ENCODE results near the gene SNX24.
A peak's percentile ranks its signal among the peaks of the same experiment; 100 is the strongest.

SNX24 gene

GRCh38 chr5:123035360-123035917 is 190.0 kb downstream of the SNX24 start:
- ATAC-seq = 0 out of 3 replicates have a peak, but pooled peaks have one; percentile 2
- TF ChIP-seq, protein P1, sequence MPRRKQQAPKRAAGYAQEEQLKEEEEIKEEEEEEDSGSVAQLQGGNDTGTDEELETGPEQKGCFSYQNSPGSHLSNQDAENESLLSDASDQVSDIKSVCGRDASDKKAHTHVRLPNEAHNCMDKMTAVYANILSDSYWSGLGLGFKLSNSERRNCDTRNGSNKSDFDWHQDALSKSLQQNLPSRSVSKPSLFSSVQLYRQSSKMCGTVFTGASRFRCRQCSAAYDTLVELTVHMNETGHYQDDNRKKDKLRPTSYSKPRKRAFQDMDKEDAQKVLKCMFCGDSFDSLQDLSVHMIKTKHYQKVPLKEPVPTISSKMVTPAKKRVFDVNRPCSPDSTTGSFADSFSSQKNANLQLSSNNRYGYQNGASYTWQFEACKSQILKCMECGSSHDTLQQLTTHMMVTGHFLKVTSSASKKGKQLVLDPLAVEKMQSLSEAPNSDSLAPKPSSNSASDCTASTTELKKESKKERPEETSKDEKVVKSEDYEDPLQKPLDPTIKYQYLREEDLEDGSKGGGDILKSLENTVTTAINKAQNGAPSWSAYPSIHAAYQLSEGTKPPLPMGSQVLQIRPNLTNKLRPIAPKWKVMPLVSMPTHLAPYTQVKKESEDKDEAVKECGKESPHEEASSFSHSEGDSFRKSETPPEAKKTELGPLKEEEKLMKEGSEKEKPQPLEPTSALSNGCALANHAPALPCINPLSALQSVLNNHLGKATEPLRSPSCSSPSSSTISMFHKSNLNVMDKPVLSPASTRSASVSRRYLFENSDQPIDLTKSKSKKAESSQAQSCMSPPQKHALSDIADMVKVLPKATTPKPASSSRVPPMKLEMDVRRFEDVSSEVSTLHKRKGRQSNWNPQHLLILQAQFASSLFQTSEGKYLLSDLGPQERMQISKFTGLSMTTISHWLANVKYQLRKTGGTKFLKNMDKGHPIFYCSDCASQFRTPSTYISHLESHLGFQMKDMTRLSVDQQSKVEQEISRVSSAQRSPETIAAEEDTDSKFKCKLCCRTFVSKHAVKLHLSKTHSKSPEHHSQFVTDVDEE (CRISPR knock-in tag; IDR thresholded peaks at IDR 0.05) = no peak
- TF ChIP-seq SNAI2 (CRISPR knock-in tag; IDR thresholded peaks at IDR 0.05) = no peak

- ATAC-seq = peak; percentile 78
- TF ChIP-seq ISL1 (CRISPR knock-in tag; IDR thresholded peaks at IDR 0.05) (no peak), ZFP3 (CRISPR knock-in tag; IDR thresholded peaks at IDR 0.05) (no peak), ESRRG (CRISPR knock-in tag; IDR thresholded peaks at IDR 0.05) (no peak)
- TF ChIP-seq, protein P1 (CRISPR knock-in tag; IDR thresholded peaks at IDR 0.05) = no peak
These were observed 190.5 kb downstream of the SNX24 start for GRCh38 chr5:123035918-123036390.

DNA sequence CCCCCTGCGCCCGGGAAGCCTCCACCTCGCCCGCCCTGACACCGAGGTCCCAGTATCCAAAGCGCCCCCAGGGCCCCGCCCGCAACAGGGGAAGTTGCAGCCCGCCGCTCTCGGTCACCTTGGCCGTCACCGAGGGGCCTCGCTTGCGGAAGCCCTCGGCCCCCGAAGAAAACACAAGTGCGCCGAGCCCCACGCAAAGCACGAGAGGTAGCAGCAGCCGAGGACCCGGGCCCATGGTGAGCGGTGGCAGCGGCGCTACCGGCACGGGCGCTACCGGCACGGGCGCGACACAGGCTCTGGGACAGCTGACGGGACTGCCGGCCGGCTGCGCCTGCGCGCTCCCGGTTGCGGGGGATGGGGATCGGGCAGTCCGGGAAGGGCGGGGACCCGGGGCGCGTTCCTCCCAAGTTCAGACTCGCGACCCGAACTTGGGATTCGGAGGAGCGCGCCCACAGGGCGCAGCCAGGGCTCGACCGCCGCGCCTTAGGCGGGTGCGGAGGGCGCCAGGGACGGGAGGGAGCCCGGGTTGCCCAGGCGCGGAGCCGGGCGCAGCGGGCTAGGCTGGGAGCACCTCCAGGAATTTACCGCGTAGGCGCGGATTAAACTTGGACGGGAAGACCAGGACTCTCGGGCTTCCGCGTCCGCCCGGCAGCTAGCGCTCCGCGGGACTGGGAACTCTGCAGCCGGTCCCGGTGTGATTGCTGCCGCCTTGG is 191.1 kb downstream of the SNX24 start, which contains the start of gene PPIC:
PPIC (minus strand) TSS at position 335 of the 713 bp plus-strand sequence; CDS start at position 235, 100 bp downstream.
- peak; percentile 92 for ATAC-seq
- no peak for TF ChIP-seq PPARA (CRISPR knock-in tag; IDR thresholded peaks at IDR 0.05; ENCODE audit: borderline replicate concordance)
- peak; percentile 76; the same call in 1 of the 2 replicates for TF ChIP-seq PATZ1 (CRISPR knock-in tag; IDR thresholded peaks at IDR 0.05; ENCODE audit: borderline replicate concordance)
- TF ChIP-seq, protein P1 (CRISPR knock-in tag; IDR thresholded peaks at IDR 0.05) = no peak; the same call in 1 of the 2 replicates
- TF ChIP-seq ZFP3 (CRISPR knock-in tag; IDR thresholded peaks at IDR 0.05) = peak; percentile 65; the same call in 1 of the 2 replicates
- no peak for TF ChIP-seq CSDC2 (CRISPR knock-in tag; IDR thresholded peaks at IDR 0.05)
- TF ChIP-seq ARNTL (CRISPR knock-in tag; IDR thresholded peaks at IDR 0.05; ENCODE audit: borderline replicate concordance, low read depth) = no peak

DNA sequence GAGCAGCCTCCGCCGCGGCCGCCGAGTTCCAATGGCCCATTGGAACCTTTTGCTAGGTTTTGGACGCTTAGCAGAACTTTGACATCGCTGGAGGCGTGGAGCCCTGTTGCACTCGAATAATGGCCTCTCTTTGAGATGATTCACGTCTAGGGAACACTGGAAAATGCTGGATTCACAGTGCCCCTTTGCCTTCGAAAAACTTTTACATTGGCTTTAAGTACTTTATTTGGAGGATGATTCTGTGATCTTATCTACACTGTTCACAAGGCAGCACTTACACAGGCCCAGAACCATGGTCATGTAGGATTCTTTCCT is 191.6 kb downstream of the SNX24 start:
- no peak for TF ChIP-seq CSDC2 (CRISPR knock-in tag; IDR thresholded peaks at IDR 0.05)
- TF ChIP-seq ZNF70 (CRISPR knock-in tag; IDR thresholded peaks at IDR 0.05) = no peak
- TF ChIP-seq ZC3H10 (CRISPR knock-in tag; IDR thresholded peaks at IDR 0.05) = no peak
- TF ChIP-seq PATZ1 (CRISPR knock-in tag; IDR thresholded peaks at IDR 0.05; ENCODE audit: borderline replicate concordance) = no peak
- TF ChIP-seq ZNF8 (CRISPR knock-in tag; IDR thresholded peaks at IDR 0.05) = no peak
- TF ChIP-seq, protein P2, sequence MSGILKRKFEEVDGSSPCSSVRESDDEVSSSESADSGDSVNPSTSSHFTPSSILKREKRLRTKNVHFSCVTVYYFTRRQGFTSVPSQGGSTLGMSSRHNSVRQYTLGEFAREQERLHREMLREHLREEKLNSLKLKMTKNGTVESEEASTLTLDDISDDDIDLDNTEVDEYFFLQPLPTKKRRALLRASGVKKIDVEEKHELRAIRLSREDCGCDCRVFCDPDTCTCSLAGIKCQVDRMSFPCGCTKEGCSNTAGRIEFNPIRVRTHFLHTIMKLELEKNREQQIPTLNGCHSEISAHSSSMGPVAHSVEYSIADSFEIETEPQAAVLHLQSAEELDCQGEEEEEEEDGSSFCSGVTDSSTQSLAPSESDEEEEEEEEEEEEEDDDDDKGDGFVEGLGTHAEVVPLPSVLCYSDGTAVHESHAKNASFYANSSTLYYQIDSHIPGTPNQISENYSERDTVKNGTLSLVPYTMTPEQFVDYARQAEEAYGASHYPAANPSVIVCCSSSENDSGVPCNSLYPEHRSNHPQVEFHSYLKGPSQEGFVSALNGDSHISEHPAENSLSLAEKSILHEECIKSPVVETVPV (CRISPR knock-in tag; IDR thresholded peaks at IDR 0.05) = no peak
- TF ChIP-seq, protein P1 (CRISPR knock-in tag; IDR thresholded peaks at IDR 0.05) = no peak
- no peak for TF ChIP-seq ZNF565 (CRISPR knock-in tag; conservative IDR thresholded peaks at IDR 0.05; ENCODE audit: low read depth)
- peak; percentile 38; the same call in 2 of the 3 replicates for ATAC-seq
